ENCODE measurements around the gene EEF1AKMT4. TPM values are rescaled to one million over a fixed set of nuclear protein-coding genes. Genes with fewer than 3 reads are reported as not detected.

EEF1AKMT4 gene
- total RNA-seq, 2 experiments from 2014 or later: 3.5 to 4.4 TPM

DNA sequence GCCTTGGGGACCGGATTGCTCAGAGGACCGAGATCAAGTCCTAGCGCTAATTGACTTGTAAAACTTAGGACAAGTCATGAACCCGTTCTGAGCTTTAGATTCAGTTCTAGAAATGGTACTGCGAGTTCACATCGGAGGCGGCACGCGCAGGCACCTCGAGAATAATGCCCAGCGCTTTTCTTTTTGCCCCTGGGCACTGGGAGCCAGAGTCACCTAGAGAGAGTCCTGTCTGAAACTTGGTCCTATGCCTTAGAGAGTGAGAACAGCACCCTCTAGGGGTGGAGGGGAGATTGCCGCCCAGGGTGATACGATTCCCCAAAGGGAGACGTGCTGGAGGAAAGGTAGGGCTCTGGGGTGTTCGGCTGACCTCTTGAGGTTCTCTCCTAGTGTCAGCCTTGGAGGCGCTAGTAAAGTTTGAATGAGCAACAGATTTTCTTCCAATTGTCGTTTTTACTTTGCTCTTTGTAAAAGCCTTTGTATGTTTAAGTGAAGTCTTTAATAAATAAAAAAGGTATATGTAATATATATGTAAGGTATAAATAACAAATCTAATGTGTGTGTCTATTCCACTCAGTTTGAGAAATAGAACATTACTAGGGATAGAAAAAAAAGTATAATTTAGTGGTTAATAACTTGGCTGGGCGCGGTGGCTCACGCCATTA, 826 bp downstream of the EEF1AKMT4 start:
- intact Hi-C loops (cut with micrococcal nuclease): loop anchor here (1.0 to 2.0 kb wide), 4 partner anchors 11 to 355 kb away; partner anchors contain the start of genes ABCC5 and CAMK2N2
- H3K27me3 Mint-ChIP-seq: no peaks in the 10 kb centered on the region
- no peaks in the 10 kb centered on the region for H3K36me3 Mint-ChIP-seq
- H3K27ac Mint-ChIP-seq: peak overlapping the region; percentile 69
- peaks cover 8% of the 10 kb centered on the region for H3K4me1 Mint-ChIP-seq (ENCODE audit: low read depth)
- ChIA-PET POLR2A (interaction anchor here (0.6 to 1.4 kb wide), 7 partner anchors 8 to 117 kb away, joined by 3 to 5 read pairs (median 4); partner anchors contain the start of genes ABCF3, AP2M1 and CAMK2N2), CTCF (interaction anchor here (0.6 to 8.5 kb wide), 29 partner anchors 8 to 366 kb away, joined by 3 to 94 read pairs (median 4); partner anchors contain the start of genes CAMK2N2, PARL and VWA5B2)
- peak; percentile 94 for DNase-seq
- peak overlapping the region; percentile 90 for H3K4me3 Mint-ChIP-seq
- H3K9me3 Mint-ChIP-seq: no peaks in the 10 kb centered on the region

DNA sequence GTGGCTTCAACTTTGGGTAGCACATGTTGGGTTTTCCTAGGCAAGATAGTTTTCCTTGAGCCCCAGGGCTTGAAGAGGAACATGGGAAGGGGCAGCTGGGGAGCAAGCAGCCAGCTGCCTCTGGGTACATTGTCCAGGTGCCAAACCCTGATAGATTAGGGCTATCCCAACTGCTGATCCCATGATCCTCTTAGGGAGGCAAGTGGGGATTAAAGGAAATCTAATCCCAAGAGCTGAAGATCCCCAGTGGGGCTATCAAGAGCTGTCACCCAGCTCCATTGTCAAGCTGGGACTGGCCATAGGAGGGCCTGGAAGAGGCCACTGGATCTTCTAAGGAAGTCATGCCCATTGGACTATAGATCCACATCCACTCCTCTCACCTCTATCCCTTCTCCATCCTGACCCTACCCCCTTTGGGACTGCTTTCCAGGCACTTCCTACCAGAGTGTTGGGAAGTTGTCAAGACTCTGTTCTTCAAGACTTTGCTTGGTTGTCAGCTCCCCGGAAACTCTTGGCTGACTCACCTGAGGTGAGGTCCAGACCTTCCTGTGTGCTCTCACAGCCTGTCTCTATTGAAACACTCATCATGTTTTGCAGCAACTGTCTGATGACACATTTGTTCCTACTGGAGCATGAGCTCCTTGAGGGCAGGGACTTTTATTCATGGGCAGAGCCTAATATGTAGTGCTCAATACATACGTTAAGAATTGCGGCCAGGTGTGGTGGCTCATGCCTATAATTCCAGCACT, 6.0 kb downstream of the EEF1AKMT4 start:
- no peak overlapping the region for H3K4me3 Mint-ChIP-seq
- ChIA-PET CTCF (interaction anchor here (0.8 to 8.5 kb wide), 4 partner anchors 13 to 39 kb away, joined by 3 to 94 read pairs (median 5); partner anchors contain the start of gene VWA5B2), POLR2A (no interaction called here)
- peaks cover 4% of the 10 kb centered on the region for H3K27me3 Mint-ChIP-seq
- no peaks in the 10 kb centered on the region for H3K9me3 Mint-ChIP-seq
- intact Hi-C loops (cut with micrococcal nuclease): no loop called here
- peaks cover 11% of the 10 kb centered on the region for H3K4me1 Mint-ChIP-seq (ENCODE audit: low read depth)
- H3K36me3 Mint-ChIP-seq: peaks cover 2% of the 10 kb centered on the region
- peak overlapping the region; percentile 33 for H3K27ac Mint-ChIP-seq
- DNase-seq: peak; percentile 50

DNA sequence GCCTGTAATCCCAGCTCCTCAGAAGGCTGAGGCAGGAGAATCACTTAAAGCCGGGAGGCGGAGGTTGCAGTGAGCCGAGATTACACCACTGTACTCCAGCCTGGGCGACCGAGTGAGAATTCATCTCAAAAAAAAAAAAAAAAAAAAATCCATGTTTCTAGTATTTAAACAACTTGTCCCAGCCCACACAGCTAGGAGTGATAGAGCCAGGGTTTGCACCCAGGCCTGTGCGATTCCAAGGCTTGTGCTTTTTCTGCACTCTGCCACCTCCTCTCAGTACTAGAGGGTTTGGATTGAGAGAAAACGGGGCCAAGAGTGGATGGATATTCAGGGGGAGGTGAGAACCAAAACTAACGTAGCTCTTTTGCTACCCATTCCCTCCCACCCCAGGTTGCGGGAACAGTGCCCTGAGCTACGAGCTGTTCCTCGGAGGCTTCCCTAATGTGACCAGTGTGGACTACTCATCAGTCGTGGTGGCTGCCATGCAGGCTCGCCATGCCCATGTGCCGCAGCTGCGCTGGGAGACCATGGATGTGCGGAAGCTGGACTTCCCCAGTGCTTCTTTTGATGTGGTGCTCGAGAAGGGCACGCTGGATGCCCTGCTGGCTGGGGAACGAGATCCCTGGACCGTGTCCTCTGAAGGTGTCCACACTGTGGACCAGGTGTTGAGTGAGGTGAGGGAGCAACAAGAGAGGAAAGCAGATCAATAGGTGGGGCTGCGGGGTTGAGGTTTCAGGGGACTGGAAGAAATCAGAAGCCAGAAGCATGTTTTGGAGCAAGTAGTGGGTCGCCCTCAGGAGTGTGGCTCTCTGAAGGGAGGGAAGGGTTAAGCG, 7.8 kb downstream of the EEF1AKMT4 start:
- intact Hi-C loops (cut with micrococcal nuclease): no loop called here
- H3K4me3 Mint-ChIP-seq: no peak overlapping the region
- peaks cover 2% of the 10 kb centered on the region for H3K36me3 Mint-ChIP-seq
- H3K4me1 Mint-ChIP-seq (ENCODE audit: low read depth): peaks cover 19% of the 10 kb centered on the region
- ChIA-PET CTCF (interaction anchor here (0.9 to 8.5 kb wide), 3 partner anchors 8 to 32 kb away, joined by 3 to 94 read pairs (median 7); partner anchors contain the start of genes EEF1AKMT4 and VWA5B2), POLR2A (no interaction called here)
- no peak for DNase-seq
- peaks cover 12% of the 10 kb centered on the region for H3K27me3 Mint-ChIP-seq
- no peak overlapping the region for H3K27ac Mint-ChIP-seq
- no peaks in the 10 kb centered on the region for H3K9me3 Mint-ChIP-seq

DNA sequence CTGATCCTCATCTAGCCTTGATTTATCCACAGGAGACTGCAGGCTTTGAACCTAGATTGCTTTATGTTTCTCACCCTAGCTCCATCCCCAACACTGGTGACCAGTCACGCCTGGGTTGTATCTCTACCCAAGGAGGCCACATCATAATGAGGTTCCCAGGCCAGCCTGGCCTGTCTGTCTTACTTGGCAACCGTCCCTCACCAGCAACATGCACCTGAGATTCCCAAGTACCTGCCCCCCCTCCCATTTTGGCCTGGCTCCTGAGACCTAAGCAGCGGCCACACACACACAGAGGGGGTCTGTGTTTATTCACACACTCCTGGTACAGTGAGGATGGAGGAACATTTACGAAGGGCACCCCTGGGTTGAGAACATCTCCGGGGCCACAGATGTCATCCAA, 9.5 kb downstream of the EEF1AKMT4 start:
- peaks cover 25% of the 10 kb centered on the region for H3K4me1 Mint-ChIP-seq (ENCODE audit: low read depth)
- H3K36me3 Mint-ChIP-seq: peaks cover 2% of the 10 kb centered on the region
- CTCF ChIA-PET: interaction anchor here (1.7 kb wide), 1 partner anchor 9 kb away, joined by 7 read pairs; the partner anchor contains the start of gene EEF1AKMT4
- intact Hi-C loops (cut with micrococcal nuclease): no loop called here
- H3K27me3 Mint-ChIP-seq: peaks cover 18% of the 10 kb centered on the region
- no peaks in the 10 kb centered on the region for H3K9me3 Mint-ChIP-seq
- DNase-seq: no peak
- POLR2A ChIA-PET: interaction anchor here (1.0 kb wide), 1 partner anchor 9 kb away, joined by 3 read pairs; the partner anchor contains the start of gene EEF1AKMT4
- H3K4me3 Mint-ChIP-seq: no peak overlapping the region
- H3K27ac Mint-ChIP-seq: no peak overlapping the region

DNA sequence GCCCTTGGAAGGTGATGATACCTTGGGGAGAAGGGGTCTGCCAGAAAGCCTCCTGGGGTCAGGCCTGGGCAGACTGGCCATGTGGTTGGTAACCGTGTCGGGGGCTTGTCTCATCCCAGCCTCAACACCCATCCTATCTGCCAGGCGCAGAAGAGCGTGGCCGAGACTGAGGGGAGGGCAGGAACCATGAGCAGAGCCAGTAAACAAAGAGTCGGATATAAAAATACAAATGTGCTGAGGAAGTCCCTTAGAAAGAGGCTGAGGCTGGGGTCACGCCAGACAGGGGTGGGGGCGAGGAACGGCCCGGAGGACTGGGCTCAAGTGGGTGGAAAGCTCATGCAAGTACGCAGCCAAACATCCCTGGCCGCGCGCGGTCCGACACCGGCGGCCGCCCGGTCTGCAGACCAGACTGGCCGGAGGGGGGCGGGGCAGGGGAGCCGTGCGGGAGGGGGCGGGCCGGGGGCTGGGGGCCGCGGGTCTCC, 10.0 kb downstream of the EEF1AKMT4 start:
- Mint-ChIP-seq H3K4me3 (no peak overlapping the region), H3K36me3 (peaks cover 2% of the 10 kb centered on the region), H3K27me3 (peaks cover 18% of the 10 kb centered on the region), H3K9me3 (no peaks in the 10 kb centered on the region), H3K27ac (no peak overlapping the region), H3K4me1 (ENCODE audit: low read depth) (peaks cover 25% of the 10 kb centered on the region)
- ChIA-PET CTCF (interaction anchor here (0.9 to 3.8 kb wide), 3 partner anchors 9 to 39 kb away, joined by 3 to 23 read pairs (median 15); partner anchors contain the start of gene EEF1AKMT4), POLR2A (no interaction called here)
- intact Hi-C loops (cut with micrococcal nuclease): no loop called here
- DNase-seq: no peak

DNA sequence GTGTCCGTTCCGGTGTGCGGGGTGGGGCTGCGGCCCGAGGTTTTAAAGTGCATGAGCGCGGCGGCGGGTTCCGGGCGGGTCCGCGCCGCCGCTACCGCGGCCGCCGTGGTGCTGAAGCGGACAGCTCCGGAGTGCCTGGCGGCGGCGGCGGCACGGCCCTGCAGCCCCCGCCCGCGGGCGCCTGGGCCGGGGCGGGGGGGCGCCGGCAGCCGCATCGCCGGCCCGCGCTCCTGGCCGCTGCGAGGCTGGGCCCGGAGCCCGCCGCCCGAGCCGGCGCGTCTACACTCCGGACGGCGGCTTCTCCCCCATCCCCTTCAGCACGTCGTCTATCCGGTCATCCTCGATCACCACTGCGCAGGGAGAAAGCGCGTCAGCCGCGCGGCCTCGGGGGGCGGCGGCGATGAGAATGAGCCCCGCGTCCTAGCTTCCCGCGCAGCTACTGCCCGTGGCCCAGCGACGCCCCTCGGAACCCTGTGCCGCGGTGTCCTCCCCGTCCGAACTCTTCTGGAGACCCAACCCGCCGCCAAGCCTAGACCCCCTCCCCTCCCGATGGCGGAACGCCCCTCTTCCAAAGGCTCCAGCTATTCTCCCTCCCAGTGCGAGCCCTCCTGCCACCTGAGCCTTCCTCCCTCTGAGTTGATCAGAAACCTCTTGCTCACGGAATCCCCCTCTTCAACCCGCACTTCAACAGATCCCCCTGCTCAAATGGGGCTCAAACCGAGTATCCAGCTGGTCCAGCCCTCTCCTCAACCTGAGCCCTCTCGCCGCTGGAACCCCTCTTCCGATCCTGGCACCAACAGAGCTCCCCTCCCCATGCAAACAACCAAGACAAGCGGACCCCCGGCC, 10.6 kb downstream of the EEF1AKMT4 start:
- H3K4me3 Mint-ChIP-seq: peak overlapping the region; percentile 62
- peak overlapping the region; percentile 16 for H3K27ac Mint-ChIP-seq
- DNase-seq: peak; percentile 46
- CTCF ChIA-PET: interaction anchor here (0.9 to 3.8 kb wide), 4 partner anchors 8 to 38 kb away, joined by 3 to 23 read pairs (median 9); partner anchors contain the start of gene EEF1AKMT4
- H3K9me3 Mint-ChIP-seq: no peaks in the 10 kb centered on the region
- H3K4me1 Mint-ChIP-seq (ENCODE audit: low read depth): peaks cover 25% of the 10 kb centered on the region
- H3K27me3 Mint-ChIP-seq: peaks cover 20% of the 10 kb centered on the region
- intact Hi-C loops (cut with micrococcal nuclease): loop anchor here (2.0 kb wide), 1 partner anchor 39 kb away; the partner anchor contains the start of gene PSMD2
- POLR2A ChIA-PET: no interaction called here
- H3K36me3 Mint-ChIP-seq: peaks cover 2% of the 10 kb centered on the region

DNA sequence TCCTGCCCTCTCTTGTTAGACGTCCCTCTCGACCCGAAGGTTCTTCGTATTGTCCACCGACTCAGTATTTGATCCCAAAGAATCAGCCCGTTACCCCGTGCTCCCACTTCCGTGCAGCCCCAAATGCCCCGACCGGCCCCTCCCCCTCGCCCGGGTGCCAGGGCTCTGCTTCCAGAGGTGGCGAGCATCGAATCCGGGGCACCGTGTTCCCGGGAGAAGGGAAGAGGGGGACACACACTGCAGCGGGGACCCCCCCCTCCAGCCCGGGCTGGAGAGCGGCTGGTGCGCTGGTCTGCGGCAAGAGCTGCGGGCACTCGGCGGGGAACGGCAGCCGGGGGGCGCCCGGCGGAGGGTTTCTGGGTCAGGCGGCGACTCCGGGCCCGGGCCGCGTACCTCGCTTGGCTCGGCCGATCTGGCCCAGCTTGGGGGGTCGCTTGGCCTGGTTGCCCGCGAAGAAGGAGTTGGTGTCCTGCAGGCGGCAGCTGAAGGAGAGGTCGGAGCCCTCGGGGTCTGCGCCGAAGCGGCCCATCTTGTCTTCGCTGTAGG, 11.3 kb downstream of the EEF1AKMT4 start:
- Mint-ChIP-seq H3K4me3 (peak overlapping the region; percentile 62), H3K27ac (peak overlapping the region; percentile 16), H3K9me3 (no peaks in the 10 kb centered on the region), H3K4me1 (ENCODE audit: low read depth) (peaks cover 20% of the 10 kb centered on the region), H3K36me3 (peaks cover 2% of the 10 kb centered on the region), H3K27me3 (peaks cover 22% of the 10 kb centered on the region)
- intact Hi-C loops (cut with micrococcal nuclease): loop anchor here (1.0 to 2.0 kb wide), 2 partner anchors 10 to 38 kb away; partner anchors contain the start of gene PSMD2
- DNase-seq: peak; percentile 11
- ChIA-PET POLR2A (no interaction called here), CTCF (interaction anchor here (0.8 to 3.8 kb wide), 4 partner anchors 9 to 365 kb away, joined by 3 to 23 read pairs (median 9); partner anchors contain the start of gene EEF1AKMT4)

DNA sequence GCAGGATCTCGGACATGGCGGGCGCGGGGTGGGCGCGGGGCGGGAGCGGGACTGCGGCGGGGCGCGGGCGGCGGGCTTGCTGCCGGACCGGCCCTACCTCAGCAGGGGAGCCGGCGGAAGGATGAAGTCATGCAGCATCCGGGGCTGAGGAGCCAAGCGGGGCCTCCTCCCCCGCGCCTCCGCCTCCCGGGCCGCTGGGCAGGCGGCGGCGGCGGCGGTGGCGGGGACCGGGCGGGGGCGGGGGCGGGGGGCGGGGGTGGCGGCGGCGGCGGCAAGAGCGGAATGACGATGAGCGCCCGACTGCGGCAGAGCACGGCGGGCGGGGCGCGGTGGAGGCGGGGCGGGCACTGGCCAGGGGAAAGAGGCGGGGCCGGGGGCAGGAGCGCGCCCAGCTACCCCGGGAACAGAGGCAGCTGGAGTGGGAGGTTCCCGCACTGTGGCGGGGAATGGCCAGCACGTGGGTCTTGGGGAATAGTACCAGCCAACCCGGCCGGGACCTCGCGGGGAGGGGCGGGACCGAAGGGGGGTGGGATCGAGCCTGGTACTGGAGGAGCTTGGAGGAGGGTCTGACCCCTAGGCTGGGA, 11.9 kb downstream of the EEF1AKMT4 start, which contains the start of gene CAMK2N2:
Gene CAMK2N2, minus strand, starts transcription at position 284 of the 584 bp plus-strand sequence. Its CDS starts 268 bp downstream, at position 16.
- peaks cover 22% of the 10 kb centered on the region for H3K27me3 Mint-ChIP-seq
- no peaks in the 10 kb centered on the region for H3K9me3 Mint-ChIP-seq
- peak; percentile 65 for DNase-seq
- peak within 1 kb of the TSS; percentile 79 for H3K4me3 Mint-ChIP-seq
- ChIA-PET CTCF (interaction anchor here (0.8 to 3.8 kb wide), 5 partner anchors 10 to 366 kb away, joined by 3 to 23 read pairs (median 5); partner anchors contain the start of gene EEF1AKMT4), POLR2A (interaction anchor here (1.4 kb wide), 1 partner anchor 11 kb away, joined by 4 read pairs; no protein-coding TSS in a partner anchor)
- H3K36me3 Mint-ChIP-seq: peaks cover 2% of the 10 kb centered on the region
- H3K4me1 Mint-ChIP-seq (ENCODE audit: low read depth): peaks cover 20% of the 10 kb centered on the region
- H3K27ac Mint-ChIP-seq: peak within 1 kb of the TSS; percentile 25
- intact Hi-C loops (cut with micrococcal nuclease): loop anchor here (1.0 to 2.0 kb wide), 2 partner anchors 11 to 37 kb away; partner anchors contain the start of gene PSMD2

DNA sequence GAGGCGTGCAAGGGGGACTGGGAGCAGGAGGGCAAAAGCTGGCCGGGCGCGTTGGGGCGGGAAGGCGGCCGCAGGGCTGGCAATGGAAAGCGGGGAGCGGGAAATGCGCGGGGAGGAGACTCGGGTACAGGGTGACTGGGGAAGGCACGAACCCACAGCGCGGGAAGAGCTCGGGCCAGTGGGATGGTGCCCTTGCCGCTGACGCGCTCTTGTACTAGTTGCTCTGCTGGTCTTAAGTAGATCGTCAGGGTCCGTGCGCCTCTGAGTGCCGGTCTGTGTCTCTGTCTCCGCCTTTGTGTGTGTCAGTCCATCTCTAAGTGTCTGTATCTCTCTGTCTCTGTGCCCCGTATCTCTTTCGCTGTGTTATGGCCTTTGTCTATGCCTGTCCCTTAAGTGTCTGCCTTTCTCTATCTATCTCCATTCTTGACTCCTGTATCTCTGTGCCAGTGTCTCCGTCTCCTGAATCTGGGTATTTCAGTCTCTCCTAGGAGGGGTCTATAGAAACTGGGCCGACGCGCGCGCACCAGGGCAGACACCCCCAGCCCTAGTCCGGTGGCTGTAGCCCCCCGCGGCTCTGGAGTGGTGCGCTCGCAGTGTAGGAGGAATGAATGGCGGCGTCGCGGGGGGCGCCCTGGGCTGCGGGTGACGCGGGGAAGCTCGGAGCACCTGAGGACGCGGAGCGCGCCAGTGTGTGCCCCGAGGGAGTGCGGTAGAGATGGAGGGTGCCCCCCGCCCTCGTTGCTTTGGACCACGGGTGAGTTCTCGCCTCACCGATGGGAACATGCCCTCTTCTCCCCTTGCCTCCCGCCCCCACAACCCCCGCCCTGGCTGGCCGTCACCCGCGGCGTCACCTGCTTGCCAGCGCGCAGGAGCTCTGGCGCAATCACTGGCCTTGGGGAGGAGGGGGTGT, 12.6 kb downstream of the EEF1AKMT4 start:
- peaks cover 20% of the 10 kb centered on the region for H3K4me1 Mint-ChIP-seq (ENCODE audit: low read depth)
- H3K27ac Mint-ChIP-seq: peak overlapping the region; percentile 25
- peak; percentile 58 for DNase-seq
- H3K27me3 Mint-ChIP-seq: peaks cover 23% of the 10 kb centered on the region
- ChIA-PET POLR2A (interaction anchor here (1.4 kb wide), 1 partner anchor 12 kb away, joined by 4 read pairs; no protein-coding TSS in a partner anchor), CTCF (interaction anchor here (1.0 to 3.8 kb wide), 2 partner anchors 12 to 34 kb away, joined by 5 to 23 read pairs; partner anchors contain the start of gene EEF1AKMT4)
- no peaks in the 10 kb centered on the region for H3K9me3 Mint-ChIP-seq
- intact Hi-C loops (cut with micrococcal nuclease): loop anchor here (1.0 to 2.0 kb wide), 2 partner anchors 12 to 37 kb away; partner anchors contain the start of gene PSMD2
- H3K4me3 Mint-ChIP-seq: peak overlapping the region; percentile 79
- peaks cover 2% of the 10 kb centered on the region for H3K36me3 Mint-ChIP-seq

Data from activated CD4-positive, alpha-beta memory T cell treated with anti-CD3 and anti-CD28 coated beads for 36 hours (primary cell).